HEK293T (cell line): ENCODE data around the gene PCDHGA11.
"Not testable (repeated sequence)": the region's sequence is repeated elsewhere in the genome, so short reads cannot be mapped to it uniquely, and the experiment has no call there.

Source experiments
- BHLHE40 ChIP-seq: fragments of 450-650 bp; IDR thresholded peaks from 2 replicates; pipeline ENCODE4 v1.6.1; 2016; ENCODE audit warnings: mild to moderate bottlenecking, moderate library complexity, borderline replicate concordance
- FOXK2 ChIP-seq: fragments of 450-650 bp; IDR thresholded peaks from 2 replicates; pipeline ENCODE4 v1.6.1; 2016; ENCODE audit warnings: mild to moderate bottlenecking
- HDGF ChIP-seq: fragments of 450-650 bp; IDR thresholded peaks from 2 replicates; pipeline ENCODE4 v1.6.1; 2017; ENCODE audit warnings: antibody characterized with exemption, borderline replicate concordance
- LEF1 ChIP-seq: fragments of 450-650 bp; IDR thresholded peaks from 2 replicates; pipeline ENCODE4 v1.6.1; 2017; ENCODE audit warnings: mild to moderate bottlenecking, borderline replicate concordance
- SUZ12 ChIP-seq: fragments of 450-650 bp; IDR thresholded peaks from 2 replicates; pipeline ENCODE4 v1.6.1; 2016; ENCODE audit warnings: mild to moderate bottlenecking
- TARDBP ChIP-seq: fragments of 450-650 bp; IDR thresholded peaks from 2 replicates; pipeline ENCODE4 v1.6.1; 2016

- not testable (repeated sequence) for TF ChIP-seq LEF1, TARDBP, BHLHE40, HDGF, FOXK2, SUZ12
These were observed 33.1 kb upstream of the PCDHGA11 start, which contains the start of gene PCDHGB4 for GRCh38 chr5:141387557-141388311.
